ENCODE results near the gene BCS1L. TPM values are rescaled to one million over a fixed set of nuclear protein-coding genes. Genes with fewer than 3 reads are reported as not detected.

The BCS1L gene
- total RNA-seq, 4 donors from 2014 or later: 14.8 to 38.8 (median 24.9) TPM

- TF ChIP-seq, protein P1, sequence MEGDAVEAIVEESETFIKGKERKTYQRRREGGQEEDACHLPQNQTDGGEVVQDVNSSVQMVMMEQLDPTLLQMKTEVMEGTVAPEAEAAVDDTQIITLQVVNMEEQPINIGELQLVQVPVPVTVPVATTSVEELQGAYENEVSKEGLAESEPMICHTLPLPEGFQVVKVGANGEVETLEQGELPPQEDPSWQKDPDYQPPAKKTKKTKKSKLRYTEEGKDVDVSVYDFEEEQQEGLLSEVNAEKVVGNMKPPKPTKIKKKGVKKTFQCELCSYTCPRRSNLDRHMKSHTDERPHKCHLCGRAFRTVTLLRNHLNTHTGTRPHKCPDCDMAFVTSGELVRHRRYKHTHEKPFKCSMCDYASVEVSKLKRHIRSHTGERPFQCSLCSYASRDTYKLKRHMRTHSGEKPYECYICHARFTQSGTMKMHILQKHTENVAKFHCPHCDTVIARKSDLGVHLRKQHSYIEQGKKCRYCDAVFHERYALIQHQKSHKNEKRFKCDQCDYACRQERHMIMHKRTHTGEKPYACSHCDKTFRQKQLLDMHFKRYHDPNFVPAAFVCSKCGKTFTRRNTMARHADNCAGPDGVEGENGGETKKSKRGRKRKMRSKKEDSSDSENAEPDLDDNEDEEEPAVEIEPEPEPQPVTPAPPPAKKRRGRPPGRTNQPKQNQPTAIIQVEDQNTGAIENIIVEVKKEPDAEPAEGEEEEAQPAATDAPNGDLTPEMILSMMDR (IDR thresholded peaks at IDR 0.05; ENCODE audit: low read depth): no peak
Measured at GRCh38 chr2:218709908-218710307, 50.4 kb downstream of the BCS1L start.

DNA sequence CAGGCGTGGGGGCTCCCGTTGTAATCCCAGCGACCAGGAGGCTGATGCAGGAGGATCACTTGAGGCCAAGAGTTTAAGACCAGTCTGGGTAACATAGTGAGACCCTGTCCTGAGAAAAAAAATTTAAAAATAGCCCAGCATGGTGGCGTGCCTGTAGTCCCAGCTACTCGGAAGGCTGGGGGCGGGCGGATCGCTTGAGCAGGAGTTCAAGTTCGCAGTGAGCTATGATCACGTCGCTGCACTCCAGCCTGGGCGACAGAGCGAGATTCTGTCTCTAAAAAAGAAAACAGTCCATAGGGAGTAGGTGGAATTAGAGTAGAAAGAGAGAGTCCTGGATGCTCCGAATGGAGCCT lies 50.8 kb downstream of the BCS1L start:
- TF ChIP-seq, protein P1 (IDR thresholded peaks at IDR 0.05; ENCODE audit: low read depth): no peak

DNA sequence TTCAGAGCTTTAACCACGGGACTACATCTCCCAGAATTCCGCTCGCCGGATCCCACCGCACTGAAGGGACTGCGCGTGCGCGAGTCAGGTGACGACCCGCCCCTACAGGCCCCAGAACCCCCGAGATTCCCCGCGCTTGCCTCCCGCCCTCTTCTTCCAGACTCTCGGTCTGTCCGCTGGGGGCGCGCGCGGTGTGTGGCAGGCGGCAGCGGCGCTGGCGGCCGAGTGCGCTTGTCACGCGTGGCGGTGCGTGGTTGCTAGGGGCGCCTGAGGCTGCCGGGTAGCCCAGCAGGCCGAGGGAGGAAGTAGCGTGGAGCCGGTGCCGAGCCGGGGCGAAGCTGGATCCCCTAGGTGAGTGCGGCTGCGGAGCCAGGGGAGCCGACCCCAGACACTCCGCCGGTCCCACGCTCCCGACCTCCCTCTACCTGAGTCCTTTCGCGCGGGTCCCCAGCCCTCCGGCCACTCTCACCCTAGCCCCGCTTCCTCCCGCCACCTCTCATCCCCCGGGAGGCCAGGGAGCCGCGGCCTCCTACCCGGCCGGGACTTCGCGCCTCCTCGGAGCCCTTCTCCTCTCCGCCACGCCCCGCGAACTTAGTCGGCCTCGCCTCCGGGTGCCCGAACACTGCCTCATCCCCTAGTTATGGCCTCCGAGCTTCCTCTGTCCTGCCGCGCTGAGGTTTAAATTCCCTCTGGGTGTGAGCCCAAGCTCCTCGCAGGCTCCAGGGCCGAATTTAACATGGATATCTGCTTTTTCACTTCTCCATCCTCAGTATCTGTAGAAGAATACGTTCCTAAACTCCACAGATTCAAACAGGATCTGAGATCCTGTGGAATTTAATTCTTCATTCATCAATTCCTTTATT lies 51.4 kb downstream of the BCS1L start, which contains the start of gene TTLL4:
Gene TTLL4 (plus strand): TSS at position 149 of the 863 bp plus-strand sequence. CDS start 26,842 bp downstream, outside the sequence.
- TF ChIP-seq, protein P1 (IDR thresholded peaks at IDR 0.05; ENCODE audit: low read depth): no peak

GRCh38 chr2:218711550-218711929 lies 52.1 kb downstream of the BCS1L start:
- TF ChIP-seq, protein P1 (IDR thresholded peaks at IDR 0.05; ENCODE audit: low read depth): no peak

Other genes starting within 250 kb of the BCS1L start
- not detected for gene VIL1, start 240.6 kb upstream of the BCS1L start, total RNA-seq
- gene USP37, start 91.3 kb upstream of the BCS1L start, total RNA-seq: 10 to 100 TPM; 11.2 to 13.4 (median 11.7) TPM
- 10 to 100 TPM; 22.6 to 53.8 (median 31.9) TPM for gene CNOT9, start 90.8 kb upstream of the BCS1L start, total RNA-seq
- 1 to 10 TPM; 1.1 to 2.6 (median 1.6) TPM for gene PLCD4, start 51.8 kb upstream of the BCS1L start, total RNA-seq
- gene ZNF142, start 60 bp upstream of the BCS1L start, total RNA-seq: 10 to 100 TPM in 3 of 4 donors, 1 to 10 TPM in 1; 8.5 to 31.1 (median 11.9) TPM
- 10 to 100 TPM in 3 of 4 donors, 1 to 10 TPM in 1; 7.5 to 13.7 (median 12.0) TPM for gene RNF25, start 12.3 kb downstream of the BCS1L start, total RNA-seq
- 10 to 100 TPM; 19.4 to 48.0 (median 26.8) TPM for gene STK36, start 12.4 kb downstream of the BCS1L start, total RNA-seq
- gene TTLL4, start 51.2 kb downstream of the BCS1L start, total RNA-seq: 10 to 100 TPM in 3 of 4 donors, 1 to 10 TPM in 1; 7.0 to 19.1 (median 15.4) TPM
- gene CYP27A1, start 122.5 kb downstream of the BCS1L start, total RNA-seq: 100 to 1,000 TPM in 1 of 4 donors, 10 to 100 TPM in 3; 11.9 to 206 (median 22.6) TPM
- not detected for gene PRKAG3, start 172.1 kb downstream of the BCS1L start, total RNA-seq
- 1 to 10 TPM in 1 of 4 donors, under 1 TPM in 1, not detected in 2; 0.34 to 2.0 TPM for gene WNT6, start 200.1 kb downstream of the BCS1L start, total RNA-seq
- not detected for gene WNT10A, start 221.2 kb downstream of the BCS1L start, total RNA-seq

All from subcutaneous adipose tissue (tissue), 4 donors.